ENCODE data around the gene ING4. TPM values are rescaled to one million over a fixed set of nuclear protein-coding genes. Genes with fewer than 3 reads are reported as not detected.

Gene ING4
- total RNA-seq, 1 donor from 2014 or later = 15.3 TPM

DNA sequence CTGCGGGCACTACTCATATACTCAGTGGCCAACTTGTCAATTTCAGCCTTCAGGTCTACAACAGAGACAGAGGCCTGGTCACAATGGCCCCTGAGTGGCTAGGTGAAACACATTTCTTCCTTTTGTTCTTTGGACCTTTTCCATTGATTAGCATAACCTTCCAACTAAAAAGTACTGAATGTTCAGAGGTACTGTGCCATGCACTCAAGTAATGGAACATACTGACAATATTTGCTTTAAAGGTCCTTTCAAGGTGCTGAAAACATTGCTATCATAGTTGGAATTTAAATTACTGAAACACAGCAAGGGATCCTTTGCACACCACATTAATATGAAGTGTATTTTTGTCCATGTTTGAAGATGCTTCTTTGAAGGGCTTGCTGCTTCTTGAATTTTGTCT is 9.6 kb downstream of the ING4 start:
- no peak for DNase-seq (ENCODE audit: low read depth)
- H3K4me3 ChIP-seq (ENCODE audit: low read depth, low read length) = no peak overlapping the region
- TF ChIP-seq, protein P1, sequence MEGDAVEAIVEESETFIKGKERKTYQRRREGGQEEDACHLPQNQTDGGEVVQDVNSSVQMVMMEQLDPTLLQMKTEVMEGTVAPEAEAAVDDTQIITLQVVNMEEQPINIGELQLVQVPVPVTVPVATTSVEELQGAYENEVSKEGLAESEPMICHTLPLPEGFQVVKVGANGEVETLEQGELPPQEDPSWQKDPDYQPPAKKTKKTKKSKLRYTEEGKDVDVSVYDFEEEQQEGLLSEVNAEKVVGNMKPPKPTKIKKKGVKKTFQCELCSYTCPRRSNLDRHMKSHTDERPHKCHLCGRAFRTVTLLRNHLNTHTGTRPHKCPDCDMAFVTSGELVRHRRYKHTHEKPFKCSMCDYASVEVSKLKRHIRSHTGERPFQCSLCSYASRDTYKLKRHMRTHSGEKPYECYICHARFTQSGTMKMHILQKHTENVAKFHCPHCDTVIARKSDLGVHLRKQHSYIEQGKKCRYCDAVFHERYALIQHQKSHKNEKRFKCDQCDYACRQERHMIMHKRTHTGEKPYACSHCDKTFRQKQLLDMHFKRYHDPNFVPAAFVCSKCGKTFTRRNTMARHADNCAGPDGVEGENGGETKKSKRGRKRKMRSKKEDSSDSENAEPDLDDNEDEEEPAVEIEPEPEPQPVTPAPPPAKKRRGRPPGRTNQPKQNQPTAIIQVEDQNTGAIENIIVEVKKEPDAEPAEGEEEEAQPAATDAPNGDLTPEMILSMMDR (IDR thresholded peaks at IDR 0.05; ENCODE audit: insufficient read depth, low read length, severe bottlenecking) = no peak
- no peak for FAIRE-seq
- H3K36me3 ChIP-seq (ENCODE audit: control insufficient read depth, insufficient read depth, low read length) = peaks cover 18% of the 10 kb centered on the region
- H3K27me3 ChIP-seq (ENCODE audit: control insufficient read depth, insufficient read depth, low read length) = no peaks in the 10 kb centered on the region

DNA sequence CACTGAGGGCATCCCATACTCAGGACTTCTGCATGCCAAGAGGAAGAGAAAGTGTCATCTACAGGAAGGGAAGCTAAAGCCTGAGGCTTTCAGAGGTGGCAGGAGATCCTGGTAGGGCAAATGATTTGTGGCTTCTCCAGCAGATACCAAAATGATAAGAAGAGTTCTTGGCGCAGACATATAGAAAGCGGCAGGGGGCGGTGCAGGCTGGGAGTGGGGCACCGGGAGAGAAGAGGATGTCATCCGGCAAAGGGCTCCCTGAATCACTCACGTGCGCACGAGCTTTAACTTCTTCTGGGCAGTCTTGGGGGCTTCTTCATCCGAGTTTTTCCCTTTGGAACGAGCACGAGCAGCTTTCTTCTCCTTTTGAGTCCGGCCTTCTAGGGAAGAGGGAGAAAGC is 10.5 kb downstream of the ING4 start:
- DNase-seq (ENCODE audit: low read depth) (no peak), FAIRE-seq (no peak)
- H3K4me3 ChIP-seq (ENCODE audit: low read depth, low read length) = no peak overlapping the region
- H3K36me3 ChIP-seq (ENCODE audit: control insufficient read depth, insufficient read depth, low read length) = peaks cover 18% of the 10 kb centered on the region
- TF ChIP-seq, protein P1 (IDR thresholded peaks at IDR 0.05; ENCODE audit: insufficient read depth, low read length, severe bottlenecking) = no peak
- H3K27me3 ChIP-seq (ENCODE audit: control insufficient read depth, insufficient read depth, low read length) = no peaks in the 10 kb centered on the region

DNA sequence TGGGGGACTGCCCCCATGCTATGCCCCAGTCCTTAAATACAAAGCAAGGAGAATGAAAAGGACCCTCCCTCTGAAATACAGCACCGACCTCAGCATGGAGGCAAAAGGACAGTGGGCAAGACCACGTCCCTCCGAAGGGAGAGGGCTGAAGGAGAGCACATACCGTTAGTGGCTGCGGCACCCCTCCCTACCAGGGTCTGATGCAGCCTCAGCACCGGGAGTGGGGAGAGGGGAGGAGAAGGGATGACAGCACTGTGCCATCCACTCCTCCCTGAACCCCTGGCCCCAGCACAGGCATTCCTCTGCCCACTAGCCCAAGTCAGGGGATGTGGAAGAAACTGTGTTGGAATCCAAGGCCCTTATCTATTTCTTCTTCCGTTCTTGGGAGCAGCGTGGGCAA is 12.1 kb downstream of the ING4 start:
- DNase-seq (ENCODE audit: low read depth) (no peak), FAIRE-seq (no peak)
- Histone ChIP-seq H3K36me3 (ENCODE audit: control insufficient read depth, insufficient read depth, low read length) (peaks cover 18% of the 10 kb centered on the region), H3K27me3 (ENCODE audit: control insufficient read depth, insufficient read depth, low read length) (no peaks in the 10 kb centered on the region), H3K4me3 (ENCODE audit: low read depth, low read length) (no peak overlapping the region)
- TF ChIP-seq, protein P1 (IDR thresholded peaks at IDR 0.05; ENCODE audit: insufficient read depth, low read length, severe bottlenecking) = no peak

DNA sequence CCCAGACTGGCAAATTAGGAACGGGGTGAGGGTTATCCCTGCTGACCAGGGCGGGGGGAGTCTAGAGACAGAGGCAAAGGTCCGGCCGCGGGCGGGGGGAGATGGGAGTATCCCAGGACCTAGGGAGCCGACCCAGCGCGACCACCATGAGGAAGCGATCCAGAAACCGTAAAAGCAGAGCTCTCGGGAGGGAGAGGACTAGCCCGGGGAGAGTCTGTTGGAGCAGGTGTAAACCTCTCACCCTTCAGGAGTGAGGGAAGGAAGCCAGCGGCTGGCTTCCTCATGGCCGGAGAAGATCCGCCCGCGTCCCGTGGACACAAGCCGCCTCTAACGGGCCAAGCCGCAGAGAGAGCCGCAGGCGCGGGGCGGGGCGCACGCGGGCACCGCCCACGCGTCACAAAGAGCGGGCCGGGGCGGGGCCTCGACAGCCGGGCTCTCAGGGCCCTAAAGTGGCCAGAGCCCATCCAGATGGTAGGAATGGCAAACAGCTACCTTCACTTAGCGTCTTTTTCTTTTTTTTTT is 15.8 kb downstream of the ING4 start, which contains the start of gene ACRBP:
TSS of gene ACRBP (minus strand) at position 350 of the 522 bp plus-strand sequence. CDS start at position 284, 66 bp downstream.
- Histone ChIP-seq H3K27me3 (ENCODE audit: control insufficient read depth, insufficient read depth, low read length) (no peaks in the 10 kb centered on the region), H3K4me3 (ENCODE audit: low read depth, low read length) (peak within 1 kb of the TSS; percentile 4), H3K36me3 (ENCODE audit: control insufficient read depth, insufficient read depth, low read length) (peaks cover 7% of the 10 kb centered on the region)
- DNase-seq (ENCODE audit: low read depth) (peak; percentile 32), FAIRE-seq (no peak)
- TF ChIP-seq, protein P1 (IDR thresholded peaks at IDR 0.05; ENCODE audit: insufficient read depth, low read length, severe bottlenecking) = no peak

DNA sequence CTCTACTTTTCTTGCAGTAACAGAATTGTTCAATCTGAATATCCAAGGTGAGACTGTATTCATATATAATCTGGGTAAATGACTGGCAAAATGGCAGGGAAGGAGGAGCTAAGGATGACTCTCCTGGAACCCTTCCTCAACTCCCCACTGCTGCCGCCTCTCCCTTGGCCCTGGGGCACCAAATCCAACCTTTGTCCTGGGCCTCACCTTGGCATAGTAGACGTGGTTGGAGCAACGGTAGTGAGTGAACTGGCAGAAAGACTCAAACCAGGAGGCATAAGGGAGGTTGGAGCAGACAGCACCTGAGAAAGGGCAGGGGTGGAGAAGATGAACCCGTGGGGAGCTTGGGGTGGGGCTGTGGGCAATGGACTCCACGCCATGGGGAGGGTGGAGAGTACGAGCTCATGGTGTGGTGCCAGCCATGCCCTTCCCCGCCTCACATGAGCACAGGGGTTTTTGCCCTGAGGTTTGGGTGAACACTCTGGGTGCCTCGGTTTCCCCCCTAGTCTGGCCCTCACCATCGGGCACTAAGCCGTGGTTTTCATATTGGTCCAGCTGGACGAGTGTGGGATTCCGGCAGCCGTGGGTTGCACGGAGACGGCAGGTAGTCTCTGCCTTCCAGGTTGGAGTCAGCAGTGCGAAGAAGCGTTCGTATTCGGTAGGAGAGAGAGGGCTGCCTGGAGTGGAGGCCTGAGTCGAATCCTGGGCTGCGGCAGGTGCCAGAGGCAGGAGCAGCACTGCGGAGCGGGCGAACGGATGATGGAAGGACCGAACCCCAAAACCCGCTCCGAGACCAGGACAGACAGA is 16.4 kb downstream of the ING4 start:
- Histone ChIP-seq H3K27me3 (ENCODE audit: control insufficient read depth, insufficient read depth, low read length) (no peaks in the 10 kb centered on the region), H3K36me3 (ENCODE audit: control insufficient read depth, insufficient read depth, low read length) (peaks cover 7% of the 10 kb centered on the region), H3K4me3 (ENCODE audit: low read depth, low read length) (no peak overlapping the region)
- TF ChIP-seq, protein P1 (IDR thresholded peaks at IDR 0.05; ENCODE audit: insufficient read depth, low read length, severe bottlenecking) = no peak
- FAIRE-seq = no peak
- DNase-seq (ENCODE audit: low read depth) = no peak

Measured in bronchial epithelial cell (primary cell).